Endothelial cell of umbilical vein (primary cell): Measurements from ENCODE around the gene ESRRA. TPM values are rescaled to one million over a fixed set of nuclear protein-coding genes. Genes with fewer than 3 reads are reported as not detected.

Experiments used
- BruUV-seq: library from RNA; stranded (reverse); fragments of 400-500 nt; replicated peaks from 2 replicates; lab custom pipeline; 2021; lab: Mats Ljungman, UMichigan
- CTCF ChIA-PET: fragments of 300-600, 350-600 bp; sonication (Branson Sonifier 250); formaldehyde crosslinking; loops from one replicate; lab custom pipeline; 2021; ENCODE audit warnings: antibody characterized with exemption, inconsistent platforms; lab: Charles Lee
- POLR2A ChIA-PET: fragments of 300-600, 350-600 bp; sonication (Branson Sonifier 250); formaldehyde crosslinking; loops from one replicate; lab custom pipeline; 2021; ENCODE audit warnings: antibody characterized with exemption, inconsistent platforms; lab: Charles Lee
- DNase-seq: peaks from one replicate; pipeline ENCODE4 v3.0.0-alpha.2; 2011; ENCODE audit warnings: low read depth, low spot score
- FAIRE-seq: peaks from 2 replicates; lab custom pipeline; 2011; peaks lifted over from hg19 to GRCh38; lab: Jason Lieb, UNC
- H2AFZ ChIP-seq: 2 replicates; pipeline ENCODE4 v1.6.0; 2012; ENCODE audit warnings: low read depth, low read length, control low read depth, inconsistent platforms
- H3K27ac ChIP-seq: 2 replicates; pipeline ENCODE4 v1.5.1; 2011; ENCODE audit warnings: low read depth, mild to moderate bottlenecking, control low read depth, low read length, moderate library complexity; ENCODE audit not compliant: insufficient read depth
- H3K27me3 ChIP-seq, 2 experiments: 2 replicates each; pipeline versions ENCODE4 v1.6.0 to v1.6.1; 2011; ENCODE audit warnings: low read length in 2 of 2, mixed read lengths in 1 of 2; ENCODE audit not compliant: control insufficient read depth in 2 of 2, insufficient read depth in 2 of 2
- H3K36me3 ChIP-seq, 2 experiments: 2 replicates in 1 of 2; 3 replicates in 1 of 2; pipeline ENCODE4 v1.5.1; 2011; ENCODE audit warnings: low read length in 2 of 2, mild to moderate bottlenecking in 1 of 2, moderate library complexity in 1 of 2; ENCODE audit not compliant: control insufficient read depth in 2 of 2, insufficient read depth in 2 of 2; ENCODE audit errors: extremely low read depth in 1 of 2
- H3K4me1 ChIP-seq: 3 replicates; pipeline ENCODE4 v1.5.1; 2011; ENCODE audit warnings: mild to moderate bottlenecking, low read length; ENCODE audit not compliant: control insufficient read depth, insufficient read depth; ENCODE audit errors: extremely low read depth
- H3K4me2 ChIP-seq: 2 replicates; pipeline ENCODE4 v1.6.1; 2011; ENCODE audit warnings: low read length, control low read depth, mixed read lengths; ENCODE audit not compliant: insufficient read depth
- H3K4me3 ChIP-seq, 3 experiments: fragments of 200-600 bp in 1 of 3; sonication (generic), shearing (Covaris generic) in 1 of 3; replicated peaks in 1 of 3; 2 replicates each; pipeline ENCODE4 v1.5.1; 2011 to 2016; ENCODE audit warnings: control low read depth in 3 of 3, low read length in 3 of 3, mild to moderate bottlenecking in 2 of 3, inconsistent platforms in 1 of 3, low read depth in 1 of 3, moderate library complexity in 1 of 3; ENCODE audit not compliant: insufficient read depth in 1 of 3
- H3K79me2 ChIP-seq: 2 replicates; pipeline ENCODE4 v1.6.0; 2012; ENCODE audit warnings: low read length, inconsistent platforms; ENCODE audit not compliant: control insufficient read depth, insufficient read depth
- H3K9ac ChIP-seq: replicated peaks from 2 replicates; pipeline ENCODE3; 2011; ENCODE audit warnings: low read length, control low read depth; ENCODE audit not compliant: insufficient read depth; ENCODE audit errors: extremely low read depth
- H3K9me1 ChIP-seq: replicated peaks from 3 replicates; pipeline ENCODE4 v1.6.0; 2011; ENCODE audit warnings: mild to moderate bottlenecking, low read length; ENCODE audit not compliant: control insufficient read depth, insufficient read depth; ENCODE audit errors: extremely low read depth
- H3K9me3 ChIP-seq: replicated peaks from 2 replicates; pipeline ENCODE4 v1.5.1; 2012; ENCODE audit warnings: low read length, inconsistent platforms; ENCODE audit not compliant: control insufficient read depth, insufficient read depth
- H4K20me1 ChIP-seq: replicated peaks from 2 replicates; pipeline ENCODE3; 2011; ENCODE audit warnings: mild to moderate bottlenecking, low read length; ENCODE audit not compliant: control insufficient read depth, insufficient read depth; ENCODE audit errors: extremely low read depth
- EZH2 ChIP-seq: IDR thresholded peaks from 2 replicates; pipeline ENCODE4 v1.6.1; 2012; ENCODE audit warnings: borderline replicate concordance, low read depth, mild to moderate bottlenecking, moderate library complexity, low read length, inconsistent platforms; ENCODE audit not compliant: severe bottlenecking
- FOS ChIP-seq: IDR thresholded peaks from 2 replicates; pipeline ENCODE4 v1.6.1; 2011; ENCODE audit warnings: mild to moderate bottlenecking, low read length, moderate library complexity, borderline replicate concordance; ENCODE audit not compliant: insufficient read depth
- GATA2 ChIP-seq: IDR thresholded peaks from 2 replicates; pipeline ENCODE4 v1.7.0; 2011; ENCODE audit warnings: low read depth, mild to moderate bottlenecking, moderate library complexity, mixed read lengths, low read length; ENCODE audit not compliant: insufficient read length, insufficient read depth
- JUN ChIP-seq: IDR thresholded peaks from 2 replicates; pipeline ENCODE4 v1.6.1; 2011; ENCODE audit warnings: borderline replicate concordance, low read depth; ENCODE audit not compliant: insufficient read length, insufficient read depth
- MAX ChIP-seq: IDR thresholded peaks from 2 replicates; pipeline ENCODE4 v1.6.1; 2011; ENCODE audit not compliant: insufficient read depth, insufficient read length
- MYC ChIP-seq: IDR thresholded peaks from one replicate; pipeline ENCODE4 v1.6.1; 2011; ENCODE audit warnings: mild to moderate bottlenecking, low read depth, low read length
- POLR2A ChIP-seq: IDR thresholded peaks from 2 replicates; pipeline ENCODE4 v1.6.1; 2012; ENCODE audit warnings: low read depth, mild to moderate bottlenecking, control low read depth, low read length
- POLR2AphosphoS5 ChIP-seq: IDR thresholded peaks from 2 replicates; pipeline ENCODE4 v1.6.1; 2012; ENCODE audit warnings: low read depth, mild to moderate bottlenecking, control low read depth, low read length, moderate library complexity; ENCODE audit not compliant: insufficient read depth
- dilution Hi-C: fragments of 300-500 bp; cut with MboI; formaldehyde crosslinking; loops from one replicate; pipeline ENCODE4 v1.15.0; 2019; ENCODE audit warnings: low sequenced_read_pairs; ENCODE audit not compliant: extremely low pct_ligation_motif_present
- intact Hi-C: fragments of 100-400 bp; cut with micrococcal nuclease; formaldehyde crosslinking; loops from one replicate; pipeline ENCODE4 v1.10.0; 2022
- polyA plus RNA-seq, 4 experiments: library from polyadenylated mRNA; depleted of rRNA in 3 of 4; stranded (reverse) in 3 of 4; unstranded in 1 of 4; fragments of >200 nt; gene quantifications; 2 replicates each; pipeline versions ENCODE4 v1.2.1 to v1.2.3, GENCODE V29; 2011 to 2012; ENCODE audit warnings: missing spikeins in 1 of 4
- total RNA-seq: library from RNA; stranded (reverse); gene quantifications from 2 replicates; pipeline ENCODE4 v1.2.3, GENCODE V29; 2021
- TF ChIP-seq, protein P1 (sequence below), 2 donors: IDR thresholded peaks; 1 replicate in 1 of 2; 2 replicates in 1 of 2; pipeline ENCODE4 v1.5.1; 2011; ENCODE audit warnings: low read length in 2 of 2, mild to moderate bottlenecking in 2 of 2, moderate library complexity in 2 of 2, control low read depth in 1 of 2, inconsistent platforms in 1 of 2, low read depth in 1 of 2; ENCODE audit not compliant: insufficient read depth in 1 of 2; ENCODE audit errors: extremely low read depth in 1 of 2

The ESRRA gene
- total and polyA plus RNA-seq, 2 donors (not counting 3 experiments of a cell fraction or from before 2014, with no cell fraction given): 17.2 to 37.4 TPM

DNA sequence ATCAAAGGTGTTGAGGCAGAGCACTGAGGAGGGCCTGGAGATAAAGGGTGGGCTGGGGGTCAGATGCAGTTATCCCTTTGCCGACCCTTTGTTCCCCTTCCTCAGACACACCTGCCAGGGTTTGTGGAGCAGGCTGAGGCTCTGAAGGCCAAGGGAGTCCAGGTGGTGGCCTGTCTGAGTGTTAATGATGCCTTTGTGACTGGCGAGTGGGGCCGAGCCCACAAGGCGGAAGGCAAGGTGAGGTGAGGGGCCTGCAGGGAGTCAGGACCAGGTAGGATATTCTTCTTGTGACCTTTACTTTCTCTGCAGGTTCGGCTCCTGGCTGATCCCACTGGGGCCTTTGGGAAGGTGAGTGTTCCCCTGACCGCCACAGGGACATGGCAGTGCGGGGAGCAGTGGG is 15.2 kb downstream of the ESRRA start:
- no peaks in the 10 kb centered on the region for H3K9me3 ChIP-seq
- no peak overlapping the region for H3K9ac ChIP-seq
- H3K79me2 ChIP-seq: peaks cover 4% of the 10 kb centered on the region
- dilution Hi-C loops: no loop called here
- intact Hi-C loops: no loop called here
- H3K4me1 ChIP-seq: peaks cover 10% of the 10 kb centered on the region
- TF ChIP-seq MAX: no peak
- TF ChIP-seq JUN: no peak
- no peak for TF ChIP-seq EZH2
- TF ChIP-seq, protein P1, sequence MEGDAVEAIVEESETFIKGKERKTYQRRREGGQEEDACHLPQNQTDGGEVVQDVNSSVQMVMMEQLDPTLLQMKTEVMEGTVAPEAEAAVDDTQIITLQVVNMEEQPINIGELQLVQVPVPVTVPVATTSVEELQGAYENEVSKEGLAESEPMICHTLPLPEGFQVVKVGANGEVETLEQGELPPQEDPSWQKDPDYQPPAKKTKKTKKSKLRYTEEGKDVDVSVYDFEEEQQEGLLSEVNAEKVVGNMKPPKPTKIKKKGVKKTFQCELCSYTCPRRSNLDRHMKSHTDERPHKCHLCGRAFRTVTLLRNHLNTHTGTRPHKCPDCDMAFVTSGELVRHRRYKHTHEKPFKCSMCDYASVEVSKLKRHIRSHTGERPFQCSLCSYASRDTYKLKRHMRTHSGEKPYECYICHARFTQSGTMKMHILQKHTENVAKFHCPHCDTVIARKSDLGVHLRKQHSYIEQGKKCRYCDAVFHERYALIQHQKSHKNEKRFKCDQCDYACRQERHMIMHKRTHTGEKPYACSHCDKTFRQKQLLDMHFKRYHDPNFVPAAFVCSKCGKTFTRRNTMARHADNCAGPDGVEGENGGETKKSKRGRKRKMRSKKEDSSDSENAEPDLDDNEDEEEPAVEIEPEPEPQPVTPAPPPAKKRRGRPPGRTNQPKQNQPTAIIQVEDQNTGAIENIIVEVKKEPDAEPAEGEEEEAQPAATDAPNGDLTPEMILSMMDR (IDR thresholded peaks at IDR 0.05; ENCODE audit: extremely low read depth in 1 of 2, insufficient read depth in 1 of 2, low read depth in 1 of 2, low read length in 2 of 2): no peak
- TF ChIP-seq FOS: no peak
- TF ChIP-seq POLR2AphosphoS5: no peak
- TF ChIP-seq MYC: no peak
- no peak for TF ChIP-seq GATA2
- TF ChIP-seq POLR2A: no peak
- no peaks in the 10 kb centered on the region for H3K9me1 ChIP-seq
- no peak overlapping the region for H3K27ac ChIP-seq
- CTCF ChIA-PET: interaction anchor here (1.1 kb wide), 2 partner anchors 11 to 16 kb away, joined by 4 to 7 read pairs; no protein-coding TSS in a partner anchor
- DNase-seq (no peak), FAIRE-seq (no peak)
- peaks cover 0 to 11% of the 10 kb centered on the region in 2 experiments for H3K36me3 ChIP-seq
- H3K4me2 ChIP-seq: no peak overlapping the region
- no TSS peak for BruUV-seq
- POLR2A ChIA-PET: no interaction called here
- no peaks in the 10 kb centered on the region for H3K27me3 ChIP-seq
- no peak overlapping the region for H2AFZ ChIP-seq
- no peak overlapping the region for H3K4me3 ChIP-seq
- H4K20me1 ChIP-seq: no peaks in the 10 kb centered on the region
